Muscle of leg (tissue), 11 donors: Measurements from ENCODE around the gene CORO1C. TPM values are rescaled to one million over a fixed set of nuclear protein-coding genes. Genes with fewer than 3 reads are reported as not detected.

Experiments used
- DNase-seq: peaks from one replicate; pipeline ENCODE4 v3.0.0; 2013
- H3K27ac ChIP-seq: one replicate; pipeline ENCODE4 v1.5.1; 2013; ENCODE audit warnings: mild to moderate bottlenecking, low read length, control low read depth
- H3K27me3 ChIP-seq: one replicate; pipeline ENCODE4 v1.6.1; 2013; ENCODE audit warnings: low read length; ENCODE audit not compliant: control insufficient read depth, insufficient read depth
- H3K36me3 ChIP-seq: one replicate; pipeline ENCODE4 v1.6.1; 2013; ENCODE audit warnings: low read length; ENCODE audit not compliant: control insufficient read depth, insufficient read depth
- H3K4me1 ChIP-seq: one replicate; pipeline ENCODE4 v1.6.1; 2013; ENCODE audit warnings: low read length; ENCODE audit not compliant: control insufficient read depth, insufficient read depth
- H3K4me3 ChIP-seq: one replicate; pipeline ENCODE4 v1.5.1; 2013; ENCODE audit warnings: low read length, control low read depth
- H3K9me3 ChIP-seq: replicated peaks from 2 replicates; pipeline ENCODE4 v1.6.1; 2013; ENCODE audit warnings: low read depth, low read length; ENCODE audit not compliant: control insufficient read depth
- WGBS: methylation state at CpG from one replicate; pipeline ENCODE4 v1.1.5; 2013; ENCODE audit warnings: missing lambda C conversion rate; ENCODE audit not compliant: insufficient coverage; 5-methylcytosine and 5-hydroxymethylcytosine counted together
- polyA plus RNA-seq, 8 donors: library from polyadenylated mRNA; unstranded; fragments of 120-200 nt; gene quantifications; one replicate each; pipeline versions ENCODE4 v1.2.1 to v1.2.3, GENCODE V29; 2013; ENCODE audit warnings: inconsistent platforms in 1 of 8, low replicate concordance in 1 of 8; ENCODE audit not compliant: insufficient read length in 8 of 8, insufficient read depth in 1 of 8
- total RNA-seq: library from RNA; stranded (reverse); fragments of 120-200 nt; gene quantifications from one replicate; pipeline ENCODE4 v1.2.4, GENCODE V29; 2013

The CORO1C gene
- total and polyA plus RNA-seq, 9 donors, result 56.1 to 100 (median 70.0) TPM

- Histone ChIP-seq H3K36me3 (no peaks in the 10 kb centered on the region), H3K4me1 (peaks cover 22% of the 10 kb centered on the region)
- WGBS, result 94% methylated on average over 3 of the region's 4 CpGs
Measured at GRCh38 chr12:108603743-108604142, 127.6 kb downstream of the CORO1C start.

GRCh38 chr12:108602976-108603704 is 128.2 kb downstream of the CORO1C start:
- 88% methylated on average over 6 of the region's 15 CpGs for WGBS
- H3K9me3 ChIP-seq, result no peaks in the 10 kb centered on the region
- H3K4me1 ChIP-seq, result peaks cover 23% of the 10 kb centered on the region
- H3K4me3 ChIP-seq, result no peak overlapping the region
- H3K27me3 ChIP-seq, result no peaks in the 10 kb centered on the region
- no peak for DNase-seq
- H3K27ac ChIP-seq, result no peak overlapping the region
- H3K36me3 ChIP-seq, result no peaks in the 10 kb centered on the region

More at GRCh38 chr12:108603743-108604142, 127.6 kb downstream of the CORO1C start:
- Histone ChIP-seq H3K27ac (no peak overlapping the region), H3K9me3 (no peaks in the 10 kb centered on the region), H3K4me3 (no peak overlapping the region), H3K27me3 (no peaks in the 10 kb centered on the region)
- DNase-seq, result no peak

- 87% methylated on average over 7 of the region's 9 CpGs for WGBS
- no peaks in the 10 kb centered on the region for H3K9me3 ChIP-seq
- no peaks in the 10 kb centered on the region for H3K27me3 ChIP-seq
- H3K36me3 ChIP-seq, result no peaks in the 10 kb centered on the region
- H3K27ac ChIP-seq, result no peak overlapping the region
- peaks cover 28% of the 10 kb centered on the region for H3K4me1 ChIP-seq
- no peak overlapping the region for H3K4me3 ChIP-seq
- no peak for DNase-seq
Measured at GRCh38 chr12:108602209-108602705, 129.1 kb downstream of the CORO1C start.

- Histone ChIP-seq H3K4me1 (peaks cover 37% of the 10 kb centered on the region), H3K27me3 (no peaks in the 10 kb centered on the region), H3K36me3 (no peaks in the 10 kb centered on the region), H3K27ac (no peak overlapping the region), H3K4me3 (no peak overlapping the region), H3K9me3 (no peaks in the 10 kb centered on the region)
- WGBS, result 58% methylated on average over 4 of the region's 4 CpGs
- no peak for DNase-seq
Measured at GRCh38 chr12:108600702-108601007, 130.7 kb downstream of the CORO1C start.

- no peak for DNase-seq
- H3K4me1 ChIP-seq, result peaks cover 42% of the 10 kb centered on the region
- H3K36me3 ChIP-seq, result peaks cover 2% of the 10 kb centered on the region
- H3K27me3 ChIP-seq, result no peaks in the 10 kb centered on the region
- H3K9me3 ChIP-seq, result no peaks in the 10 kb centered on the region
- WGBS, result 83% methylated on average over 7 of the region's 10 CpGs
- H3K4me3 ChIP-seq, result no peak overlapping the region
- no peak overlapping the region for H3K27ac ChIP-seq
Measured at GRCh38 chr12:108599948-108600701, 131.2 kb downstream of the CORO1C start.

GRCh38 chr12:108599541-108599940 is 131.8 kb downstream of the CORO1C start:
- no peak for DNase-seq
- WGBS, result 77% methylated on average over 3 of the region's 6 CpGs
- H3K27me3 ChIP-seq, result no peaks in the 10 kb centered on the region
- H3K9me3 ChIP-seq, result no peaks in the 10 kb centered on the region
- no peak overlapping the region for H3K4me3 ChIP-seq
- peaks cover 40% of the 10 kb centered on the region for H3K4me1 ChIP-seq
- H3K36me3 ChIP-seq, result peaks cover 2% of the 10 kb centered on the region
- no peak overlapping the region for H3K27ac ChIP-seq

GRCh38 chr12:108598553-108599250 is 132.6 kb downstream of the CORO1C start:
- Histone ChIP-seq H3K4me1 (peaks cover 41% of the 10 kb centered on the region), H3K9me3 (no peaks in the 10 kb centered on the region), H3K4me3 (no peak overlapping the region), H3K36me3 (peaks cover 2% of the 10 kb centered on the region), H3K27me3 (no peaks in the 10 kb centered on the region), H3K27ac (peak overlapping the region; percentile 31)
- no peak for DNase-seq
- WGBS, result 92% methylated on average over 9 of the region's 11 CpGs

- Histone ChIP-seq H3K27ac (peak within 1 kb of the TSS; percentile 53), H3K36me3 (peaks cover 2% of the 10 kb centered on the region), H3K27me3 (no peaks in the 10 kb centered on the region), H3K4me3 (peak within 1 kb of the TSS; percentile 62), H3K4me1 (peaks cover 41% of the 10 kb centered on the region), H3K9me3 (no peaks in the 10 kb centered on the region)
- WGBS, result 16% methylated on average over 8 of the region's 27 CpGs
- peak; percentile 90 for DNase-seq
Measured at GRCh38 chr12:108597559-108598471, 133.5 kb downstream of the CORO1C start, which contains the start of gene TMEM119. TSS of gene TMEM119 (minus strand) at chr12:108598084. CDS start at chr12:108592383, 5,701 bp downstream.

GRCh38 chr12:108596854-108597558 is 134.3 kb downstream of the CORO1C start:
- 40% methylated on average over 4 of the region's 10 CpGs for WGBS
- Histone ChIP-seq H3K27me3 (no peaks in the 10 kb centered on the region), H3K9me3 (no peaks in the 10 kb centered on the region), H3K4me3 (peak overlapping the region; percentile 62), H3K36me3 (peaks cover 2% of the 10 kb centered on the region), H3K4me1 (peaks cover 41% of the 10 kb centered on the region), H3K27ac (peak overlapping the region; percentile 53)
- DNase-seq, result no peak
